C1 segment of cervical spinal cord (tissue), 14 donors: ENCODE results near the gene TMEM72.

Source experiments
- DNase-seq, 14 donors: peaks; one replicate each; lab custom pipeline; 2025; lab: John Stamatoyannopoulos, UW

The TMEM72 gene

GRCh38 chr10:44933451-44934321 lies 22.5 kb downstream of the TMEM72 start:
- DNase-seq, result no peak

- no peak for DNase-seq
These were observed 23.5 kb downstream of the TMEM72 start for GRCh38 chr10:44934416-44935200.

GRCh38 chr10:44935201-44935965 lies 24.2 kb downstream of the TMEM72 start:
- DNase-seq, result peak in 12 of 14 donors; percentile 4 to 88 (median 70)

- no peak for DNase-seq
These were observed 24.8 kb downstream of the TMEM72 start for GRCh38 chr10:44935966-44936295.

GRCh38 chr10:44936314-44936975 lies 25.3 kb downstream of the TMEM72 start:
- DNase-seq, result no peak

- DNase-seq, result no peak
These were observed 26.3 kb downstream of the TMEM72 start for GRCh38 chr10:44937196-44938005.

GRCh38 chr10:44938956-44939355 lies 27.8 kb downstream of the TMEM72 start:
- no peak for DNase-seq

GRCh38 chr10:44939691-44940401 lies 28.7 kb downstream of the TMEM72 start:
- no peak for DNase-seq

GRCh38 chr10:44944354-44944753 lies 33.2 kb downstream of the TMEM72 start:
- no peak for DNase-seq

- no peak for DNase-seq
These were observed 35.1 kb downstream of the TMEM72 start for GRCh38 chr10:44946205-44946604.

- no peak for DNase-seq
These were observed 36.4 kb downstream of the TMEM72 start for GRCh38 chr10:44947371-44948152.

GRCh38 chr10:44948642-44949041 lies 37.5 kb downstream of the TMEM72 start:
- DNase-seq, result no peak

GRCh38 chr10:44949127-44949802 lies 38.1 kb downstream of the TMEM72 start:
- no peak for DNase-seq

- no peak for DNase-seq
These were observed 38.8 kb downstream of the TMEM72 start for GRCh38 chr10:44949915-44950314.

- no peak for DNase-seq
These were observed 39.4 kb downstream of the TMEM72 start for GRCh38 chr10:44950326-44951225.

GRCh38 chr10:44951576-44952226 lies 40.6 kb downstream of the TMEM72 start:
- DNase-seq, result no peak

- DNase-seq, result no peak
These were observed 41.7 kb downstream of the TMEM72 start for GRCh38 chr10:44952779-44953231.
